Retinal pigment epithelial cell (primary cell): ENCODE measurements around the gene ATXN1L.
A peak's percentile ranks its signal among the peaks of the same experiment; 100 is the strongest.

Source experiments
- DNase-seq: peaks from one replicate; pipeline ENCODE4 v3.0.0-alpha.2; 2010; ENCODE audit warnings: low read depth
- H3K4me3 ChIP-seq: 2 replicates; pipeline ENCODE4 v1.5.1; 2011; ENCODE audit warnings: mild to moderate bottlenecking, low read length, control low read depth, moderate library complexity
- TF ChIP-seq, protein P1 (sequence below): conservative IDR thresholded peaks from 2 replicates; pipeline ENCODE4 v1.5.1; 2011; ENCODE audit warnings: low read depth, low read length, control low read depth, inconsistent platforms

The ATXN1L gene

DNA sequence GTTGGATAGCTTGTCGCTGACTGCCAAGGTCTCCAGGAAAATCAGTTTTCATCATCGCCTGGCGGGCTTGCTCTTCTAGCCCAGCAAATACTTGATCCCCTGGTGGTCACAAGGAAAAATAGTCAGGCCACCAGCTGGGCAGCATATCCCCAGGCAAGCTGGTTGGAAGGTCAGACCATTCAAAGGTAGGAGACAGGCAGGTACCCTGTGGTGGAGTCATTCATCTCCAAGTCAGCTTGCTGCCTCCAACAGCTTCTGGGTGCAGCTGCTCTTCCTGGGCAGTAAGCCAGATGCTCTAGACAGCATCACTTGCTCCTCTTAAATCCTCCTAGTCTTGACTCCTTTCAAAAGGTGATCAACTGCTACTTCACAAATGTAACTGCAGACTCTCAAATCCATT is 22.2 kb downstream of the ATXN1L start:
- TF ChIP-seq, protein P1, sequence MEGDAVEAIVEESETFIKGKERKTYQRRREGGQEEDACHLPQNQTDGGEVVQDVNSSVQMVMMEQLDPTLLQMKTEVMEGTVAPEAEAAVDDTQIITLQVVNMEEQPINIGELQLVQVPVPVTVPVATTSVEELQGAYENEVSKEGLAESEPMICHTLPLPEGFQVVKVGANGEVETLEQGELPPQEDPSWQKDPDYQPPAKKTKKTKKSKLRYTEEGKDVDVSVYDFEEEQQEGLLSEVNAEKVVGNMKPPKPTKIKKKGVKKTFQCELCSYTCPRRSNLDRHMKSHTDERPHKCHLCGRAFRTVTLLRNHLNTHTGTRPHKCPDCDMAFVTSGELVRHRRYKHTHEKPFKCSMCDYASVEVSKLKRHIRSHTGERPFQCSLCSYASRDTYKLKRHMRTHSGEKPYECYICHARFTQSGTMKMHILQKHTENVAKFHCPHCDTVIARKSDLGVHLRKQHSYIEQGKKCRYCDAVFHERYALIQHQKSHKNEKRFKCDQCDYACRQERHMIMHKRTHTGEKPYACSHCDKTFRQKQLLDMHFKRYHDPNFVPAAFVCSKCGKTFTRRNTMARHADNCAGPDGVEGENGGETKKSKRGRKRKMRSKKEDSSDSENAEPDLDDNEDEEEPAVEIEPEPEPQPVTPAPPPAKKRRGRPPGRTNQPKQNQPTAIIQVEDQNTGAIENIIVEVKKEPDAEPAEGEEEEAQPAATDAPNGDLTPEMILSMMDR = no peak
- no peak for DNase-seq

DNA sequence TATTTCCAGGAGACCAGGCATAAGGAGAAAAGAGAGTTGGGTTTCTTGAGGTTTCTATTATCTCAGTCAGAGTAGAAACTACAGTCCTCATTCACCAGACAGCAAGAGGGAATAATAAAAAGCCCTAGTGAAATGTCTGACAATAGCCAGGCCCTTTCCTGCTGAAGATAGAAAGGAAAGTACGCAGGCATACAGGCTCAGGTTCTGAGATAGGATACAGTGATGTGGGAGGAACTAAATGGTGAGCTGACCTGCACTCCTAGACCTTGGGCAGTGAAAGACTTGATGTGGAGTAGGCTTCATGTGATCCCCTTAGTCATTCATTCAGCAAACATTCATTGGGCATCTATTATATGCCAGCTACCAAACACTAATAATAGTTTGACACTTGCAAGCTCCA is 23.3 kb downstream of the ATXN1L start:
- no peak overlapping the region for H3K4me3 ChIP-seq
- TF ChIP-seq, protein P1 = no peak
- DNase-seq = no peak

More for the DNA sequence above, 22.2 kb downstream of the ATXN1L start:
- no peak overlapping the region for H3K4me3 ChIP-seq

DNA sequence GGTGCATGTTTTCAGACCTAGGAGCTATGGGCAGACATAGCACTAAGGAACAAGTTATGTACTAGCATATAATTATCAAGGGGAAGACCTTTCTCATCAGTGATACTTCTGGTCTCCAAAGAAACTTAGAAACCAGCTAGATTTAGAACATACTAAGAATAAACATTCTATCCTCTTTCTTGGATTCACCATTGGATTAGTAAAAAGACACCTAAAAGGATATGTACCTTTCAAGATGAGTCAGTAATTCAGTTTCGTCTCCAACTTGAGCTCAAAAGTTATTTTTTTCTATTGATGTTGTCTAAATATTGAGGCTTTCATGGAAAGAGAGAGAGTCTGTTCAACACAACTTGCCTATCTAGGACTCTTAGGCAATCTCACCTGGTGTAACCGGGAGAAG is 25.0 kb downstream of the ATXN1L start:
- no peak for DNase-seq
- TF ChIP-seq, protein P1 = no peak
- H3K4me3 ChIP-seq = no peak overlapping the region

DNA sequence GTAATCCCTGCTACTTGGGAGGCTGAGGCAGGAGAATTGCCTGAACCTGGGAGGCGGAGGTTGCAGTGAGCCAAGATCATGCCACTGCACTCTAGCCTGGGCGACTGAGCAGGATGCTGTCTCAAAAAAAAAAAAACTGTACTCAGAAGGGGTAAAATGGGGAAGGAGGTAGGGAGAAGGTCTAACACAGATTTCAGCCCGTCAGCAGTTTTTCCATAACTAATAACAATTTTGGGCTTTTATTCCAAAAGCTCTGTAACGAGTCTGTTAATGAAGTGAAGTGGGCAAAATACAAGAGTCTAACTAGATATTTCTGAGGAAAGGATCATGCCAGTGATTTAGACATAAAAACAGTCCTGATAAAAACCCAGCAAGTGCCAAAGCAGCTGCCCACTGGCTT is 27.4 kb downstream of the ATXN1L start:
- no peak for DNase-seq
- no peak overlapping the region for H3K4me3 ChIP-seq
- TF ChIP-seq, protein P1 = no peak

DNA sequence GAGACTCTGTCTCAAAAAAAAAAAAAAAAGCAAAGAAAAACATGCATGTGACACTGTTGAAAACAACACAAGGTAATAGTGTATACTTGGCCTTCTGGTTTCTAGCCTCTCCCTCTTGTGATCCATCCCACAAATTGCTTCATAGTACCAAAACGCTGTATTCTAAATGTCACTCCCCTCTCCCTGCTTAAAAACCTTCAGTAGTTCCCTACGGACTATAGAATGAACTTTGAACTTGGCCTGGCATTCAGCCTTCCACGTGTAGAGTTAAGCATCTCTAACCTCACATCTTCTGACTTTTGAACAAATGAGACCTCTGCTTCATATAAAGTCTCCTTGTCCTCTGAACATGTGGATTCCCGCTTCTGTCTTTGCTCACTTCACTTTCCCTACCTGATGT is 33.1 kb downstream of the ATXN1L start:
- DNase-seq = no peak
- TF ChIP-seq, protein P1 = no peak
- no peak overlapping the region for H3K4me3 ChIP-seq

DNA sequence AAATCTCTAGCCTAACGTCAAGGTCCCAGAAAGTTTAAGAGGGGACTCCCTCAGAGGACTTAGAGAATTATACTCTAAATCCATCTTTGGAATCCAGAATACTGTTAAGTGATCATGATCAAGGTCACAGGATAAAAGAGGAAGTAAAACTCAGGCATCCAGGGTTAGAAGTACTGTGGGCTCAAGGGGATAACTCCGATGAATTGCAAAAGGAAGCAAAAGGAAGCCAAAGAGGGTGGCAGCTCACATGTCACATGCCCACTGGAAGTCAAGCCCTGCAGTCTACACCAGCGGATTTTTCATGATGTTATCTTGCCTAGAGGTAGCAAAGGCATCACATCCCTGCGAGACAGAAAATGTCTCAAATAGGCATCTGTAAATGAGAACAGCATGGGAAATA is 34.4 kb downstream of the ATXN1L start:
- no peak for DNase-seq
- no peak overlapping the region for H3K4me3 ChIP-seq
- TF ChIP-seq, protein P1 = no peak

DNA sequence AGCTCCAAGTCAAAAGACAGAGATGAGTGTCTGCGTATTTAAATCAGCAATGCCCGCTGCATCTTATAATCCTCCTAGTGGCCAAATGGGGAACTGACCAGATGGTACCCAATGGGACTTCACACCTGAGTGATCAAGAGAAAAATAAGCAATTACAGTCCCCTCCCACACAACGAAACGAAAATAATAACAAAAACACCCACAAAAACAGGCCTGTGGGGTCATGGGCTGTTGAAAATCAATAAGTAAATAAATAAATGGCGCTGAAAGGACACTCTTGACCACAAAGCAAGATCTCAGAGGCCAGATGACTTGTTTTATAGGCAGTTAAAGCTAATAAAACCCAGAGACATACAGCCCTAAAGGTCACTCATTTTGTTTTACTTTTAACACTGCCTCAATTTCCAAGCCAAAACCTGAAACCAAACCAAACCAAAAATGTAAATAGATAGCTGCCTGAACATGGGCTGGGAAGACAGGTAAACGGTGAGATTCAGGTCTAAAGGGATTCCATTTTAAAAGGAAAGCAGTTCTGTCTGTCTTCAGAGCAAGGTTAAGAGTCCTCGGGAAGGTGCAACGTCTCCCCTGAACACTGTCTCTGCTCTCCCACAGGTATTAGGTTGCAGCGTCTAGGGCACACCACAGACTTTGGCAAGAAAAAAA is 36.9 kb downstream of the ATXN1L start:
- peak overlapping the region; percentile 81 for H3K4me3 ChIP-seq
- TF ChIP-seq, protein P1 = peak; percentile 93
- DNase-seq = peak; percentile 36
